Measurements from ENCODE around the gene SLC15A1.

Gene SLC15A1

GRCh38 chr13:98775386-98775785 lies 22.9 kb upstream of the SLC15A1 start:
- no peak overlapping the region for H3K4me3 ChIP-seq (ENCODE audit: low read depth, low read length)
- TF ChIP-seq CTCF (IDR thresholded peaks at IDR 0.05; ENCODE audit: borderline replicate concordance, insufficient read depth, low read depth, low read length): no peak

- TF ChIP-seq CTCF (IDR thresholded peaks at IDR 0.05; ENCODE audit: borderline replicate concordance, insufficient read depth, low read depth, low read length): no peak
- no peak overlapping the region for H3K4me3 ChIP-seq (ENCODE audit: low read depth, low read length)
Observed at GRCh38 chr13:98774776-98775175, 22.3 kb upstream of the SLC15A1 start.

- no peak for TF ChIP-seq CTCF (IDR thresholded peaks at IDR 0.05; ENCODE audit: borderline replicate concordance, insufficient read depth, low read depth, low read length)
Observed at GRCh38 chr13:98773921-98774320, 21.4 kb upstream of the SLC15A1 start.

GRCh38 chr13:98772794-98773452 lies 20.5 kb upstream of the SLC15A1 start:
- no peak overlapping the region for H3K4me3 ChIP-seq (ENCODE audit: low read depth, low read length)
- TF ChIP-seq CTCF (IDR thresholded peaks at IDR 0.05; ENCODE audit: borderline replicate concordance, insufficient read depth, low read depth, low read length): peak; percentile 8; the same call in 1 of the 2 replicates

More at GRCh38 chr13:98773921-98774320, 21.4 kb upstream of the SLC15A1 start:
- H3K4me3 ChIP-seq (ENCODE audit: low read depth, low read length): no peak overlapping the region

- no peak for TF ChIP-seq CTCF (IDR thresholded peaks at IDR 0.05; ENCODE audit: borderline replicate concordance, insufficient read depth, low read depth, low read length)
- H3K4me3 ChIP-seq (ENCODE audit: low read depth, low read length): no peak overlapping the region
Observed at GRCh38 chr13:98771838-98772611, 19.6 kb upstream of the SLC15A1 start.

- no peak overlapping the region for H3K4me3 ChIP-seq (ENCODE audit: low read depth, low read length)
- TF ChIP-seq CTCF (IDR thresholded peaks at IDR 0.05; ENCODE audit: borderline replicate concordance, insufficient read depth, low read depth, low read length): no peak
Observed at GRCh38 chr13:98769736-98770135, 17.3 kb upstream of the SLC15A1 start.

GRCh38 chr13:98768522-98768921 lies 16.1 kb upstream of the SLC15A1 start:
- TF ChIP-seq CTCF (IDR thresholded peaks at IDR 0.05; ENCODE audit: borderline replicate concordance, insufficient read depth, low read depth, low read length): no peak
- H3K4me3 ChIP-seq (ENCODE audit: low read depth, low read length): no peak overlapping the region

Data from GM12875 (cell line).